ENCODE results near the gene ZNF331.

Gene ZNF331

DNA sequence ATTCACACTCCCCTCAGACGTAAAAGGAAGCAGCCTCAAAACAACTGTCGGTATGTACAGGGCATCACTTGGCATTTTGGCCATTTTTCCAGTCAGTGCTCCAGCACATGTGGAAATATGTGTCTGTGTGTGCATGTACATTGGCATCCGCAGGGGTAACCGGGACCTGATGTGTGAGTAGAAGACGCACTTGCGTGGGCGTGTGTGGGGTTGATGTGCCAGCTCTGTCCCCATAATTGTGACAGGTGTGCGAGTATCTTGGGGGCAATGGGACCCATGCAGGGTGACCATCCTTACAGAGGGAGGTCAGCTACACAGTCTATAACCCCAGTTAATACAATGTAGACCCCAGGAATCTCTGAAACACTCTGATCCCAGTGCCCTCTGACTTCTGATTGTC is 7.3 kb upstream of the ZNF331 start:
- no peak overlapping the region for H3K27ac ChIP-seq
- TF ChIP-seq, protein P1, sequence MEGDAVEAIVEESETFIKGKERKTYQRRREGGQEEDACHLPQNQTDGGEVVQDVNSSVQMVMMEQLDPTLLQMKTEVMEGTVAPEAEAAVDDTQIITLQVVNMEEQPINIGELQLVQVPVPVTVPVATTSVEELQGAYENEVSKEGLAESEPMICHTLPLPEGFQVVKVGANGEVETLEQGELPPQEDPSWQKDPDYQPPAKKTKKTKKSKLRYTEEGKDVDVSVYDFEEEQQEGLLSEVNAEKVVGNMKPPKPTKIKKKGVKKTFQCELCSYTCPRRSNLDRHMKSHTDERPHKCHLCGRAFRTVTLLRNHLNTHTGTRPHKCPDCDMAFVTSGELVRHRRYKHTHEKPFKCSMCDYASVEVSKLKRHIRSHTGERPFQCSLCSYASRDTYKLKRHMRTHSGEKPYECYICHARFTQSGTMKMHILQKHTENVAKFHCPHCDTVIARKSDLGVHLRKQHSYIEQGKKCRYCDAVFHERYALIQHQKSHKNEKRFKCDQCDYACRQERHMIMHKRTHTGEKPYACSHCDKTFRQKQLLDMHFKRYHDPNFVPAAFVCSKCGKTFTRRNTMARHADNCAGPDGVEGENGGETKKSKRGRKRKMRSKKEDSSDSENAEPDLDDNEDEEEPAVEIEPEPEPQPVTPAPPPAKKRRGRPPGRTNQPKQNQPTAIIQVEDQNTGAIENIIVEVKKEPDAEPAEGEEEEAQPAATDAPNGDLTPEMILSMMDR (IDR thresholded peaks at IDR 0.05) = no peak
- no peak for TF ChIP-seq ZFX (IDR thresholded peaks at IDR 0.05; ENCODE audit: borderline replicate concordance)

DNA sequence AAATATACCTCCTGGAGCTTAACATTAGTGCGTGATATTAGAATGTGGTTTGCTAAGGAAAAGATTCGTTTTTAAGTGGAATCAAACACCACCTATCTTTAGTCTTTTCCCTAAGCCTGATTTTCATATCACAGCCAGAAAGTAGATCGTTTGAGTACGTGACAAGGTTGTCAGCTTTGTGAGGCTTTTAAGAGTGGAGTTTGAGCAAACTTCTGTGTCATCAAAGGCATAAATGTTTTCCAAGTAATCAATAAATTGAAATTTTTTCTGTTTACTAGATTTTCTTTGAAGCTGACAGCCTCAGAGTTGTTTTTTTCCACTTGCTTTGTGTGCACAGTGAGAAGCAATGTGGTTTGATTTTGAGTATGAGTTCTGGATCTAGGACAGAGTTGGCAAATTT is 6.5 kb upstream of the ZNF331 start:
- no peak overlapping the region for H3K27ac ChIP-seq
- TF ChIP-seq, protein P1 (IDR thresholded peaks at IDR 0.05) = no peak
- TF ChIP-seq ZFX (IDR thresholded peaks at IDR 0.05; ENCODE audit: borderline replicate concordance) = no peak

DNA sequence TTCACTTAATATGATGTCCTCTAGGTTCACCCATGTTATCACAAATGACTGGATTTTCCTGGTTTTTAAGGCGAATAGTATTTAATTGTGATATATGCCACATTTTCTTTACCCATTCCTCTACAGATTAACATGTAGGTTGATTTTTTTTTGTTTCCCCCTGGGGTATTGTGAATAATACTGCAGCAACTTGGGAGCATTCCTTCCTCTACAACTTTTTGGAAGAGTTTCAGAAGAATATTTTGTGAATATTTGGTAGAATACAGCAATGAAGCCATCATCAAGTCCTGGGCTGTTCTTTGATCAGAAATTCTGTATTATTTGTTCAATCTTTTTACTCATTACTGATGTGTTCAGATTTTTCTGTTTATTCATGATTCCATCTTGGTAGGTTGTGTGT is 5.6 kb upstream of the ZNF331 start:
- H3K27ac ChIP-seq = no peak overlapping the region
- TF ChIP-seq, protein P1 (IDR thresholded peaks at IDR 0.05) = no peak
- no peak for TF ChIP-seq ZFX (IDR thresholded peaks at IDR 0.05; ENCODE audit: borderline replicate concordance)

DNA sequence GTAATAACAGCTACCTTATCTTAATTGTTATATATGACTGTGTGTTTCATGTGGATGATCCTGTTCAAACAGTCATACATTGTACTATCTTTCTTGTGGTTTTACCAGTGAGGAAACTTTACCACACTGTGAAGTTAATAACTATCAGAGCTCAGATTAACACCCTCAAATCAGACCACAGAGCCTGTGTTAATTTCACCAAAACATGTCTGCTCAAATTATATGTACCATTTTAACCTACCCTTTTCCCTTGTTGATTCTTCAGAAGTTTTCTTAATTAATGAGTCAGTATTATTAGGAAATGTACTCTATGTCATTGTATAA is 1.8 kb upstream of the ZNF331 start:
- TF ChIP-seq, protein P1 (IDR thresholded peaks at IDR 0.05) = no peak
- TF ChIP-seq ZFX (IDR thresholded peaks at IDR 0.05; ENCODE audit: borderline replicate concordance) = no peak
- H3K27ac ChIP-seq = peak overlapping the region; percentile 76

DNA sequence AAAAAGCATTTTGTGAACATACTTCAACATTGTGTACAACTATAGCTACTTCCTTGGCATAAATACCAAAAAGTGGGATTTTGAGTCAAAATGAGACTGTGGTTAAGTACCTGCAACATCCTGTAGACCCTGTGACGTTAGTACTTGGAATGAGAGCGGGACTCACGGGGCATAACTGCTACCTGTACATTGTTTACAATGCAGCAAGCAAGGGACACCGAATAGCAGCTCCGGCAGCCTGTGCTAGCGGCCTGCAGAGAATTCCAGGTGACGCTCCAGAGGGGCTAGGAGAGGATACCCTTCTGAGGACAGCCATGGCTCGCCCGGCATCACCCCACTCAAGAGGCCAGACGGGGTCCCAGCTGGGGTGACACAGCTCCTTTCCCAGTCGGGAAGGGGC is 824 bp upstream of the ZNF331 start:
- peak overlapping the region; percentile 76 for H3K27ac ChIP-seq
- TF ChIP-seq, protein P1 (IDR thresholded peaks at IDR 0.05) = no peak
- no peak for TF ChIP-seq ZFX (IDR thresholded peaks at IDR 0.05; ENCODE audit: borderline replicate concordance)

DNA sequence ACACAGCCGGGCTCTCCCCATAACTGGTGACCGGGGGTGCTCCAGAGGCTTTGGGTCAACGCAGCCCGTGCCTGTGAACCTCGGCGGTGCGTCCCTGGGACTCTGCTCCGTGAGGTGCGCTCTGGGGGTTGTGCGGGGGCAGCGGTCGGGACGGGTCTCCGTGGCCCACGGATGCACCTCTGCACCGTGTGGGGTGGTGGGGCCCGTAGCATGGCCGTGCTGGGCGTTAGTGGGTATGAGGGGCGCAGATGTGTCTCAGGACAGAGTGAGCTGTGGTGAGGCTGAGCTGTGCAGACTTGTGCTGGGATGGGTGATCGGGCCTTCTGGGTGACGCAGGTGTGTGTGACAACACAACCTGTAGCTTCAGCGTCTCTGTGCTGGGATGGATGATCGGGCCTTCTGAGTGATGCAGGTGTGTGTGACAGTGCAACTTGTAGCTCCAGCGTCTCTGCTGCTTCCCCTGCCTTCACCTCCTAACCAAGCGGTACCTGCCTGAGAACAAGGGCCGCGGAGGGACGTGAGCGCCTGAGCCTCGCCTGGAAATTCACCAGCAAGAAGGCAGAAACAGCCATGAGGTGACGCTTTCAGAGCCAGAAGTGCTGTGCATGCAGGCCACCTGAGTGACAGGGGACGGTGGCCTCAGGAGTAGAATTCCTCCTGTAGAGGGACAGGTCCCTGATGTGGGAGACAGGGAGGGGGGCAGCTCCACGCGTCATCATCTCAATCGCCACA is 599 bp downstream of the ZNF331 start:
- peak overlapping the region; percentile 76 for H3K27ac ChIP-seq
- TF ChIP-seq, protein P1 (IDR thresholded peaks at IDR 0.05) = no peak
- TF ChIP-seq ZFX (IDR thresholded peaks at IDR 0.05; ENCODE audit: borderline replicate concordance) = no peak

DNA sequence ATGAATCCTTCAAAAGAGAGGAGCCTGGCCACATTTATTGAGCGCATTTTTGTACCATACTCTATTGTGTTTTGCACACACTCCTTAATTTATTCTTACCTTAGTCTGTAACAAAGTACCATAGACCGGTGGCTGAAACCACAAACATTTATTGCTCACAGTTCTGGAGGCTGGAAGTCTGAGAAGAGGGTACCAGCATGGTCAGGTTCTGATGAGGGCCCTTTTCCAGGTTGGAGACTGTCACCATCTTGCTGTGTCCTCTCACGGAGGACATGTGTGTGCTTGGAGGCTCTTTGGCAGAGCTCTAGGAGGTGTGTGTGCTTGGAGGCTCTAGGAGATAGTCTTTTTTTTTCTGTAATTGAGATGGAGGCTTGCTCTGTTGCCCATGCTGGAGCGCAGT is 2.1 kb downstream of the ZNF331 start:
- TF ChIP-seq, protein P1 (IDR thresholded peaks at IDR 0.05) = no peak

More for the DNA sequence above, 2.1 kb downstream of the ZNF331 start:
- no peak overlapping the region for H3K27ac ChIP-seq

Measured in 22Rv1 (cell line).